GM18517 (cell line): ENCODE results near the gene SEMA6B.
"Not testable (repeated sequence)": the region's sequence is repeated elsewhere in the genome, so short reads cannot be mapped to it uniquely, and the experiment has no call there.

ENCODE experiments used
- ATAC-seq: cut with Tn5 transposase; IDR thresholded peaks from one replicate; pipeline ENCODE4 v1.9.1; 2021; ENCODE audit warnings: mild to moderate bottlenecking, moderate library complexity; ENCODE audit not compliant: unreplicated experiment

SEMA6B gene

DNA sequence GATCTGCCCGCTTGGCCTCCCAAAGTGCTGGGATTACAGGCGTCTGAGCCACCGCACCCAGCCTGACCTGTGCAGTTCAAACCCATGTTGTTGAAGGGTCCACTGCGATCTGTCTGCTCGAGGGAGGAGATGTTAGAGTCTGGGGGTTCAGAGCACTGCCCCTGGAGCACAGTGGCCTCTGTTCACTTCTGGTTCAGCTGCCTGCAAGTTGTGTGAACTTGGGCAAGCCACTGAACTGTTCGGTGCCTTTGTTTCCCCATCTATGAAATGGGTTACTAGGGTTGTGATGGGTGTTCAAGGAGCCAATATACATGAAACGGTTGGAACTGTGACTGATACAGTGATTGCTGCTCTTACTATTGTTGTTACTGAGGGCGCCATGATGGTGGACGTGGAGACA, 26.1 kb downstream of the SEMA6B start:
- no peak for ATAC-seq

DNA sequence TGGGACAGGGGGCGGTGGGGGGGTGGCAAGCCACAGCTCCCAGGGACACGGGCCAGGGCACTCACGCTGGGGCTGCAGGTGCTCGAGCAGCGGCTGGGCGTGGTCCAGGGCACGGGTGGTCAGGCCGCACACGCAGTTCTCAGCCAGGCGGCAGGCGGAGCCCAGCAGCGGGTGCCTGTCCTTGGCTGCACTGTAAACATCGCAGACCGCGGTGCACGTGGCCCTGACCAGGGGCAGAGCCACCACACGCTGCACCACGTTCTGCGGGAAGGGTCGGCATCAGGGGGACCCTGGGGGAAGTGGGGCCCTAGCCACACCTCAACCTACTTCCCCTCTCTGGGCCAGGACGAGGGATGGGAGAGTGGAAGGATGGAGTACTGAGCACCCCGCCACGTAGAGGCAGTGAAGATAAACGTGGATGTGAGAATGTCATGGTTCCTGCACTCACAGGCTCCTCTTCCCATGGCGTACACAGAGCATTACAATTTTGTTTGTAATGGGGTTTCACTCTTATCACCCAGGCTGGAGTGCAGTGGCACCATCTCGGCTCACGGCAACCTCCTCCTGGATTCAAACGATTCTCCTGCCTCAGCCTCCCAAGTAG, 27.8 kb downstream of the SEMA6B start:
- ATAC-seq, result no peak

DNA sequence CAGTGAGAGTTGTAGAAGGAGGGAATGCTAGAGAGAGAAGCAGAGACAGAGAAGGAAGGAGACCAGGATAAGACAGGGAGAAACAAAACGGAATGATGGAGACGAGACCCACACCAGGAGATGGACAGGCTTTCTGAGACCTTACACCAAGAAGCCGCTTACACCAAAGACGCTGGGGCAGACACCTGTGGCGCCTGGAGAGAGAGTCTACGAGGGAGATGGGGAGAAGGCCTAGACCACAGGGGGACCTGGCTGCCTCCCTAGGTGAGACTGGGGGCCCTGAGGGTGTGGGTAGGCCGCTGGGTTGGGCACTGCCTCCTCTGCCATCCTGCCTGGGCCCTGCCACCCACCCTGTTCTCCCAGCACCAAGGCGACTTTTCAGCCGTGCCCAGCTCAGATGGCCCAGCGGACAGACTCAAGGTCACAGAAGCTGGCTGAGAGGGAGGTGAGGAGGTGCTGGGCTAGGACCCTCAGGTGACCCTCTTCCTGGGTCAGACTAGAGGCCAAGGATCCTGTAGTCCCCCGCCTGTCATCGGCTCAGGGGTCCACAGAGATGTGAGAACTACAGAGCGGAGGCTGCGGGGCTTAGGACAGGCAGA, 29.5 kb downstream of the SEMA6B start:
- ATAC-seq, result no peak

DNA sequence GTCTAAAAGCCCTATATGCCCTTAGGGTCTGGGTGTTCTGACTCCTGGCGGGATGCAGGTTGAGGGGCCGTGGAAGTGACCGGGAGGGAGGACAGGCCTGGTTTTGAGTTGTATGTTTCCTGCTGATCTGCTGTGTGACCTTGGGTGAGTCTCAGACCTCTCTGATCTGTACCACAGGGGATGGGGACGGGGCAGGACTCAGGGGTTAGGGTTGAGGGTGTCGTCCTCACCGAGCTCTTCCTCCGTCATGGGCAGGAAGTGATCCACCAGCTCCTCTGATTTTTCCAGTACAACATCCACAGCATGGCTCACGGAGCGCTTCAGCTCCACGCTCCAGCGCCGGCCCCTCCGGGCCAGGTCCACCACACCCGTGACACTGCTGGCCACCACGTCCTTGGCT, 30.6 kb downstream of the SEMA6B start:
- no peak for ATAC-seq

DNA sequence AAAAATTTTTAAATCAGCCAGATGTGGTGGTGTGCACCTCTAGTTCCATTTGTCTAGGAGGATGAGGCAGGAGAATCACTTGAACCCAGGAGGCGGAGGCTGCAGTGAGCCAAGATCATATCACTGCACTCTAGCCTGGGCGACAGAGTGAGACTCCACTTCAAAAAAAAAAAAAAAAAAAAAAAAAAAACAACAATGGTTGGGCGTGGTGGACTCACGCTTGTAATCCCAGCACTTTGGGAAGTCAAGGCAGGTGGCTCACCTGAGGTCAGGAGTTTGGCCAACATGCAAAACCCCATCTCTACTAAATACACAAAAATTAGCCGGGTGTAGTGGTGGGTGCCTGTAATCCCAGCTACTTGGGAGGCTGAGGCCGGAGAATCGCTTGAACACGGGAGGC, 32.1 kb downstream of the SEMA6B start:
- not testable (repeated sequence) for ATAC-seq

DNA sequence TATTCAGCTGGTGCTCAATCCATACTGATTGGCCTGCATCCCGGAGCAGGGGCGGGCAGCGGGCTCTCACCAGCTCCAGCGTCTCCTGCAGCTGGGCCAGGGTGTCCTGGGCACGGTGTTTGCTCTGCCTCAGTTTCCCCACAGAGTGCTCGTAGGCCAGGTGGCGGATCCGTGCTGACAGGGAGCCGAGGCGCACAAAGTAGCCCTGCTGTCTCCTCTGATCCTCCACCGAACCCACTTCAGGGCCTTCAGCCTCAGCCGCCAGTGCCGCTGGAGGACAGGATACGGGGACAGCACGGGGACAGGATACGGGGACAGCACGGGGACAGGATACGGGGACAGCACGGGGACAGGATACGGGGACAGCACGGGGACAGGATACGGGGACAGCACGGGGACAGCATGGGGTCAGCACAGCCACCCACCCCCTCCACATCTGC, 33.9 kb downstream of the SEMA6B start:
- ATAC-seq, result no peak

DNA sequence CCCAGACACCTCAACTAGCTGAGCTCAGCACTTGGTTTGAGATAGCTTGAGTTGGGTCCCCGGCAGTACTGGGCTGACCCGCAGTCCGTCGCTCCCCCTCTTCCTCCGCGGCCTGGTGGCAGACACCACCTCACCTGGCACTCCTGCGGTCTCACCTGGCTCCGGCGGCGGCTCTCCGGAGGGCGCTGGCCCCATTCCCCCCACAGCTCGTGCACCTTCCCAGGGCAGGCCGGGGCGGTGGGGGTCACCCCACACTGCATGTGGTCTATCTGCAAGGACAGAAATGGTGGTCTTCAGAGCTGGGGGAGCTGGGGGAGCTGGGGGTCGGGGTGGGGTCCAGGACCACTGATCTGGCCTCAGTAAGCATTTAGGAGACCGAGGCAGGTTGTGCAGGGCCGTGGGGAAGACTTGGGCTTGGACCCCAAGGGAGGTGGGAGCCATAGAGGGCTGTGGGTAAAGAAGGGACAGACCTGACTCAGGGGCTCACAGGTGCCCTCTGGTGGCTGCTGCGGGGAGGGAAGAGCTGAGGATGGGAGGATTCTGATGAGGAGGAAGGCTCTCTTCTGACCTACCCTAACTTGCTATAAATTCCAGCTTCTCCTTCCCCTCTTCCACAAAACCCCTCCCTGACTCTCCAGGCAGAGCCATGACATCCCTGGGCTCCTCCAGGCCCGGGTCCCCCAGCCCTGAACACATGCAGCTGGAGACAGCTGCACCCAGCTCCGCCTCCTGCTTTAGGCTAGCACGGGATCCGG, 34.5 kb downstream of the SEMA6B start:
- no peak for ATAC-seq

DNA sequence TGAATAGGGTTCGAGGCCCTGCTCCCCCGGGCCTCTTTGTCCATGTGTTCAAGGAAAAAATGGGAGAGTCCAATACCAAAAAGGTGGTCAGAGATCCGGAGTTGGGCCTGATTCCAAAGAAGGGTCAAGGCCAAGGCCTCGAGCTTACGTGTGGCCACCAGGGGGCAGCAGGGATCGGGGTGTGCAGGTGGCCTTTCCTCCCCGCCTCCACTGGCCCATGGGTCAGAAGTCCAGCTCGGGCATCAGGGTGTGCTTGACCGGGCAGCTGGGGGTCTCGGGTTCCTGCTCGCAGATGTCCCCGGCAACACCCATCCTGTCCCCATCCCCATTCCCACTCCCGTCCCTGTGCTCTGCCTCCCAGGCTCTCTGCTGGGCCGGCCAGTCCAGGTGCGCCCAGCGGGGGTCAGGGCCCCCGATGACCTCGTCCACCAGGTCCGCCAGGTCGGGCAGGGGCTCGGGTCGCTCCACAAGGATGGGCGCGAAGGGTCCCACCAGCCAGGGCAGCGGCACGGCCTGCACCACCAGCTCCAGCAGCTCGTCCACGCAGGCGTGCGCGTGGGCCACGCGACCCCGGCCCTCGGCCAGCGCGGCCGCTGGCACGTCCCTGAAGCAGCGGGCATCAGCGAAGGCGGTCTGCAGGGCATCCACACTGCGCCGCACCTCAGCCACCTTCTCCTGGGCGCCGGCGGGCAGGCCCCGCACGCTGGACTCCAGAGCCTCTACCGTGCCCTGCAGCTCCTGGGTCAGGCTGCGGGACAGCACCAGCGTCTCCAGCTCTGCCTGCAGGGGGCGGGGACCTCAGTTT, 36.0 kb downstream of the SEMA6B start:
- no peak for ATAC-seq

DNA sequence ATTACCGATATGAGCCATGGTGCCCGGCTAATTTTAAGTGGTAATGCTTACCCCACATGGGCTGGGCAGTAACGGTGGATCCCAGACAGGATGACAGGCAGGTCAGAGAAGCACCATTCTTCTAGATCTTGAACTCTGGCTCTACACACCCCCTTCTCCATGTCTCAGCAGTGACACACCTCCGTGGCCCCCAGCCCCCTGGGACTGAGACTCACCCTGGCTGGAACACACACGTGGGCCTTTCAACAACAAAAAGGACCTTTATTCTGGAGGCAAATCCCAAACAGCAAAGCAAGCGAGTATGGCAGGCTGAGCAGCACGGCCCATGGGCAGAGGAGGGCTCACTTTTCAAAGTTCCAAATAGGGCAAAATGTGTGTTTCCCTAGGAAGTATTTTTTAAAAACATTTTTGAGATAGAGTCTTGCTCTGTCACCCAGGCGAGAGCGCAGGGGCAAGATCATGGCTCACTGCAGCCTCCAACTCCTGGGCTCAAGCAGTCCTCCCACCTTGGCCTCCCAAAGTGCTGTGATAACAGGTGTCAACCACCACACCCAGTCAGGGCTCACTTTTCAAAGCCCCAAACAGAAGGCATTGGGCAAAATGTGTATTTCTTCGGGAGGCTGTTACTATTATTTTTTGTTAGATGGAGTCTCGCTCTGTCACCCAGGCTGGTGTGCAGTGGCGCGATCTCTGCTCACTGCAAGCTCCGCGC, 37.0 kb downstream of the SEMA6B start:
- ATAC-seq, result no peak

DNA sequence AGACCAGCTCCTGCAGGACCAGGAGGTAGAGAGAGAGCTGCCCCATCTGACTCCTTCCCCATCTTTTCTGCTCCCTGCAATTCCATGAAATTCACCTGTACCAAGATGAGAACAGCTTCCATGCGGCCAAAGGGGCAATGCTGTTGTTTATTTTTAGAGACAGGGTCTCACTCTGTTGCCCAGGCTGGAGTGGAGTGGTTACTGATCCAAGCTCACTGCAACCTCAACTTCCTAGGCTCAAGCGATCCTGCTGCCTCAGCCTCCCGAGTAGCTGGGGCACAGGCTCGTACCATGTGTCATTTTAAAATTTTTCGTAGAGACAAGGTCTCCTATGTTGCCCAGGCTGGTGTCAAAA, 37.6 kb downstream of the SEMA6B start:
- ATAC-seq, result no peak

DNA sequence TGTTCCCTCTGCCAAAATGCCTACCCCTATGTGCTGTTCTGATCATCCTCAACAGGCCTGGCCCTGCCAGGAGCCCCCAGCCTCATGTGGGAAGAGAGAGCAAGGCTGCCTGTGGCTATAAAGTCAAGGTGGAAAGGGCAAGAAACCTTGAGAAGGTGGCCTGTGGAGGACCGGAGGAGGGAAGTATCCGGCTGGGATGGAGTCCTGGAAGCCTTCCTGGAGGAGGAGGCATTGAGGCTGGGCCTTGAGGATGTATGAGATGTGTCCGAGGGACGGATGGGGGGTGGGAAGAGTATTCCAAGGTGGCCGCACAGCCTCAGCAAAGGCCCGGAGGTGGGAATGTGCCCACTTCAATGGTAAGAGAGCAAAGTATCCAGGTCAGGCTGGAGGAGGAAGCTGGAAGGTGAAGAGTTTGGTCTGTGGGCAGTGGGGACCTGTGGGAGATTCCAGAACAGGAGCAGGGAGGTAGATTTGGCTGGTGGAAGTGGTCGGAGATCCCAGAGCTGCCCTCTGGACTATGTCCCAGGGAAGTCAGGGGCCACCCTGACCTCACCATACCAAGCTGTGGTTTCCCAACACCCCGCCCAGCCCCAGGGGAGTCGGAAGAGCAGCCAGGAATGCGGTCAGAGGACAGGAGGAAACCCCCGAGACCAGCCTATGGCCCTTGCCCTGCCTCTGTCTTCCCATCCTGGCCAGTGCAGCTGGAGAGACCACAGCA, 38.2 kb downstream of the SEMA6B start:
- ATAC-seq, result no peak

DNA sequence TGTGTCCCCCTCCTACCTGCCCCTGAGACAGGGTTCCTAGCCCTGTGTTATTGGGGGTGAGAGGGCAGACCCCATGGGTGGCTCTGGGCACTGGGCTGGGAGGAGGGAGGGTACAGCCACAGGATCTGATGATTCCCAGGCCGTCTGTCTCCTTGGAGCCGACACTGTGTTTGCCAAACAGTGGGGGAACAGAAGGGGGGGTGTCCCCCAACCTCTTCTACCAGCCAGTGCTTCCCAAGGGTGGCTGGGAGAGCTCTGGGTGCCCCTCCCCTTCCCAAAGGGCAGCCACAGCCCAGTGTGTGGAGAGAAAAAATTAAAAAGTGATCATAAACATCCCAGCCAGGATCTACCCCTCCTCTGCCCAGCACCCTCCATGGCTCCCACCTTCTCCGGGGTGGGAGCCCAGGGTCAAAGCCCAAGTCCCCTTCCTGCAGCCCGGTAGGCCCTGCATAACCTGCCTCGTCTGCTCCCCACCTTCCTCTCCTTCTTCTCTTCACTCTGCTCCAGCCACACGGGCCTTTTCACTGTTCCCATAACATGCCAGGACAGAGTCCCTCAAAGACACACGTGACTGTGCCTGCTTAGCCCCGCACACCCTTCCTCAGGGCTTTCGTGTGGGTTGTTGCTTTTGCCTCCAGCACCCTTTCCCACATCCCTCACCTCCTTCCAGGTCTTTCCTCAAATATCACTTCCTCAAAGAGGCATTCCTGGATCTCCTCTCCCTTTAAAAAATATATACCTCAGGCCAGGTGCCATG, 39.8 kb downstream of the SEMA6B start:
- no peak for ATAC-seq

DNA sequence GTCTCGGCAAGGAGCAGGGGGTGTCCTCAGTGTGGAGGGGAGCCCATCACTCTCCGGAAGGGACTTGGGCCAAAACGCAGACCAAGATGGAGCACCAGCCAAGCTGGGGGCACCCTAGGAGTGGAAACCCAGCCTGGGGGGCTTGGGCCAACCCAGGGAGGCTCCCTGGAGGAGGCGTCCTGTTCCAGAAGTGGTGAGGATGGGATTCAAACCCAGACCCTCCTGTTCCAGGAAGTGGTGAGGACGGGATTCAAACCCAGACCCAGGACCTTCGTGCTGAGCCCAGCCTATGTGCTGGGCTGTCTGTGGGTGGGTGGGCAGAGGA, 40.4 kb downstream of the SEMA6B start:
- no peak for ATAC-seq

DNA sequence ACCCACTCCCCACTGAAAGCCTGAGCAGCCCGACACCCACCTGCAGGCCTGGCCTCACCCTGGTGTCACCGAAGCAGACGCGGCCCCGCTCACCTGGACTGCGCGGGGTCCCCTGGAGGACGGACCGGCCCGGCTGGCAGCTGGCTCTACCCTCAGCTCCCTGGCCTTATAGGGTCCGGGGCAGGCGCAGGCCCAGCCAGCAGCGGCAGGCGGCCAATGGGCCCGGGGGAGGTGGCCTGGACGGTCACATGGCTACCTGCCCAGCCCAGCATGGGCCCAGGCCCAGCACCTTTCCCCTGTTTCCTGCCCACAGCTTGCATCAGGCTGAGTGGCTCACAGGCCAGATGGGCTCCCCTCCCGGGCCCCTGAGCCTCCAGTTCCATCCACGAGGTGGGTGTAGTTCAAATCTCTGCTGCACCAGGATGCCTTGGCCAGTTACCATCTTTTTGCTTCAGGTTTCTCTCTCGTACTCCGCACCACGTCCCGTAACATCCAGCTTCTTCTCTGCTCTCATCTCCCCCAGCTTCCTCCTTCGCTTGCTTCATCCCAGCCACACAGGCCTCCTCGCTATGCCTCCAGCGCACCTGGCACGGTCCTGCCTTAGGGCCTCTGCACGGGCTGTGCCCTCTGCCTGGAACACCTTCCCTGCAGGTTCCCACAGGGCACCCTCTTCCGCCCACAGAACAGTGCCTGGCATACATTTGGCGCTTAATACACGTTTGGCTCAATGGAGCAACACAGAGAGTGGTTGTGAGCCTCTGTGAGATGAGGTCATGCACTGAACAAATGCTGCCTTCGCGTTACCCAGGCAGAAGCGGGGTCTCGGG, 40.9 kb downstream of the SEMA6B start, which contains the start of gene PLIN4:
PLIN4 (minus strand) TSS at position 142 of the 827 bp plus-strand sequence. CDS start 214 bp downstream, outside the sequence.
- no peak for ATAC-seq

DNA sequence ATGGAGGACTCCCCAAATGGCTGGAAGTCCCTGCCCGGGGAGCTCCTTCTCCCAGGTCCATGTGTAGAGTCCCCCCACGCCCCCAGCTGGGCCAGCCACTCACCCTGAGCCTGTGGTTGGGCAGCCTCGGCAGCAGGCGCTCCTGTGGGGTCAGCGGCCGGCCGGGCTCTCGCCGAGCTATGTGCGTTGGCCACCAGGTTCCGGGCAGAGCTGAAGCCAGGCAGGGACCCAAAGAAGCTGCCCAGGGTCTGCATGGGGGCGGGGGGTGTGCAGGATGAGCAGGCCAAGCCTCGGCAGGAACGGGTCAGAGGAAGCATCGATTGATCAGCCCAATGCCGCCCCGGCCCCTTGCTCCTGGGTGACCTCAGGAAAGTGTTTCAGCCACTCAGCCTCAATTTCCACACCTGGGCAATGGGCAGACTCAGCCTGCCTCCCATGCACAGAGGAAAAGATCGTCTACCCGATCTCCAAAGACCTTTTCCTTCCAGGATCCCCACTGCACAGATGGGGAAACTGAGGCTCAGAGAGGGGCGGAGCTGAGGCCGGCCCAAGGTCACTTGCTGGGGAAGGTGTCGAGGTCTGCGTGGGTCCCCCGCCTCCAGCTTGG, 41.9 kb downstream of the SEMA6B start:
- ATAC-seq, result no peak

DNA sequence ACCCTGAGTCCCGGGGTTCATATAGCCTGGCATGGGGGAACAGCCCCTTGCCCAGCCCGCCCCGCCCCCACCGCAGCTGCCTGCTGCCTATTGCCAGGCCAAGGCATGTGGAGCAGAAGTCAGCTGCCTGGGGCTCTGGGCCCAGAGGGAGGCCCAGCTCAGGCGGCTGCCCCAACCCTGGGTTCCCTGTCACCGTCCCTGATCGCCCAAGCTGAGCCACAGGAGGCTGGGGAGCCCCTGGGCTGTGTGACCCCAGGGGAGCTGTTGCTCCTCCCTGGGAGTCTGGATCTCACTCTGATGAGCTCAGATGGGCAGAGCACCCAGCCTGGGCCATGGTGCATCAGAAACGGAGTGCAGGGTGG, 42.6 kb downstream of the SEMA6B start:
- no peak for ATAC-seq

DNA sequence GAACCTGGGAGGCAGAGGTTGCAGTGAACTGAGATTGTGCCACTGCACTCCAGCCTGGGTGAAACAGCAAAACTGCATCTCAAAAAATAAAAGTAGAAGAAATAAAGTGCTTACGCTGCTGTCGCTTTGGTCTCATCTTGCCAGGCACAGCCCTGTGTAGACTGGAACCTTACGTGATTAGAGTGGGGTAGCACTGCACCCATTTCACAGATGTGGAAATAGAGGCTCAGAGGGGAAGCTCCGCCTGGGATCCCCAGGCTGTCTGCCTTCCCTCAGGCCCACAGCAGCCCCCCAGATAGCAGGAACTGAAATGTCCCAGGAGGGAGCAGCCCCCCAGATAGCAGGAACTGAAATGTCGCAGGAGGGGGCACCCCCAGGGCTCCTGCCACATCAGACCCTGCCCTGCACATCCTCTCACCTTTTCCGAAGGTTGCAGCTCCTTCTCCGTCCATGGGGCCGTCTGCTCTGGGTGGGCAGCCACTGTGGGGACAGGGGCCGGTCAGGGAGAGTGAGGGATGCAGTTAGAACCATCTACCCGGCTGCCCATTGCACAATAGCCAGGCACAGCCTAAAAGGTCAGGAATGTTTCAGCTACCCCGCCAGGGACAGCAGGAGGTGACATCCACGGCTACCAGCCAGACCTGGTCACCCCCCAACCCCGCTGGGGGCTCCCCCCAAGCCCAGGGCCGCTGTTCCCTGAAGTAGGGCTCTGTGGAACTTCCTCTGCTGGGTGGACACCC, 43.1 kb downstream of the SEMA6B start:
- no peak for ATAC-seq

DNA sequence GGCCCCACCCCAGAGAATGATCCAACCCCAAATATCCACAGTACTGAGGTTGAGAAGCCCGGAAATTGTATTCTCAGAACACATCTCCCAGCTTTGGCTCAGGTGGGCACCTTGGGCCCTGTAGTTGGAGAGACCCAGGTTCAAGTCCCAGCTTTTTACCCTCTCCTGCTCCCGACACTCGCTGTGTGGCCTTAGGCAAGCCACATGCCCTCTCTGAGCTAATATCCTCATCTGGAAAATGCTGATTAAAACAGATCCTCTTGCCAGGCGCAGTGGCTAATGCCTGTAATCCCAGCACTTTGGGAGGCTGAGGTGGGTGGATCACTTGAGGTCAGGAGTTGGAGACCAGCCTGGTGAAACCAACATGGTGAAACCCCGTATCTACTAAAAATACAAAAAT, 43.8 kb downstream of the SEMA6B start:
- ATAC-seq, result no peak
